Suprapubic skin (tissue), 4 donors: Measurements from ENCODE around the gene CD207.

Experiments
- EP300 ChIP-seq: sonication (generic); formaldehyde crosslinking; IDR thresholded peaks from one replicate; pipeline ENCODE4 v1.6.1; 2017; ENCODE audit warnings: antibody characterized with exemption
- POLR2A ChIP-seq, 2 donors: fragments of 450-650 bp; IDR thresholded peaks; one replicate each; pipeline ENCODE4 v1.6.1; 2017; ENCODE audit warnings: antibody characterized with exemption in 2 of 2, mild to moderate bottlenecking in 2 of 2, moderate library complexity in 2 of 2
- POLR2AphosphoS5 ChIP-seq, 3 donors: sonication (generic); formaldehyde crosslinking; IDR thresholded peaks; one replicate each; pipeline ENCODE4 v1.6.1; 2017; ENCODE audit warnings: antibody characterized with exemption in 3 of 3
- TF ChIP-seq, protein P1 (sequence below), 2 donors: fragments of 200-600 bp in 1 of 2; fragments of 450-650 bp in 1 of 2; sonication (generic) in 1 of 2; IDR thresholded peaks; one replicate each; pipeline ENCODE4 v1.5.1; 2016 to 2019; ENCODE audit warnings: antibody characterized with exemption in 2 of 2, mild to moderate bottlenecking in 1 of 2, moderate library complexity in 1 of 2

DNA sequence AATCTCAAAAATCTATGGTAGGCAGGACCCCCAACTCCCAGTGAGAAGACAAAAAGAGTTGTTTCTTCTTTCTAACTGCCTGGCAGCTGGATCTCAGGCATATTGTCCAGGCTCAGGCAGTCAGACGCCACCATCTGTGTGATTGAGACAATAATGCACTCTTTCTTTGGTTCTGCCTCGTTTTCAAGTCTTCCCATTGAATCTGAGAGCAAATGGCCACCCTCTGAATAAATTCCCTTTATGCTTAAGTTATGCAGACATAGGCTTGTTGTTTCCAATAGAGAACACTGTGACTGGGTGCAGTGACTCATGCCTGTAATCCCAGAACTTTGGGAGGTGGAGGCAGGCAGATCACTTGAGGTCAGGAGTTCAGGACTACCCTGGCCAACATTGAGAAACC is 15.3 kb upstream of the CD207 start:
- TF ChIP-seq, protein P1, sequence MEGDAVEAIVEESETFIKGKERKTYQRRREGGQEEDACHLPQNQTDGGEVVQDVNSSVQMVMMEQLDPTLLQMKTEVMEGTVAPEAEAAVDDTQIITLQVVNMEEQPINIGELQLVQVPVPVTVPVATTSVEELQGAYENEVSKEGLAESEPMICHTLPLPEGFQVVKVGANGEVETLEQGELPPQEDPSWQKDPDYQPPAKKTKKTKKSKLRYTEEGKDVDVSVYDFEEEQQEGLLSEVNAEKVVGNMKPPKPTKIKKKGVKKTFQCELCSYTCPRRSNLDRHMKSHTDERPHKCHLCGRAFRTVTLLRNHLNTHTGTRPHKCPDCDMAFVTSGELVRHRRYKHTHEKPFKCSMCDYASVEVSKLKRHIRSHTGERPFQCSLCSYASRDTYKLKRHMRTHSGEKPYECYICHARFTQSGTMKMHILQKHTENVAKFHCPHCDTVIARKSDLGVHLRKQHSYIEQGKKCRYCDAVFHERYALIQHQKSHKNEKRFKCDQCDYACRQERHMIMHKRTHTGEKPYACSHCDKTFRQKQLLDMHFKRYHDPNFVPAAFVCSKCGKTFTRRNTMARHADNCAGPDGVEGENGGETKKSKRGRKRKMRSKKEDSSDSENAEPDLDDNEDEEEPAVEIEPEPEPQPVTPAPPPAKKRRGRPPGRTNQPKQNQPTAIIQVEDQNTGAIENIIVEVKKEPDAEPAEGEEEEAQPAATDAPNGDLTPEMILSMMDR (IDR thresholded peaks at IDR 0.05), result no peak
- TF ChIP-seq POLR2AphosphoS5 (IDR thresholded peaks at IDR 0.05) (no peak), POLR2A (IDR thresholded peaks at IDR 0.05) (no peak), EP300 (no peak)
